Gastroesophageal sphincter (tissue), 3 donors: ENCODE results near the gene BAZ1A.

Experiments used
- POLR2AphosphoS5 ChIP-seq: sonication (generic); formaldehyde crosslinking; IDR thresholded peaks from one replicate; pipeline ENCODE4 v1.6.1; 2017; ENCODE audit warnings: antibody characterized with exemption
- TF ChIP-seq, protein P1 (sequence below), 4 experiments: fragments of 200-600 bp in 2 of 4; fragments of 450-650 bp in 2 of 4; sonication (generic) in 1 of 4; IDR thresholded peaks; one replicate each; pipeline ENCODE4 v1.5.1; 2017 to 2019; ENCODE audit warnings: antibody characterized with exemption in 4 of 4, mild to moderate bottlenecking in 2 of 4, moderate library complexity in 2 of 4

DNA sequence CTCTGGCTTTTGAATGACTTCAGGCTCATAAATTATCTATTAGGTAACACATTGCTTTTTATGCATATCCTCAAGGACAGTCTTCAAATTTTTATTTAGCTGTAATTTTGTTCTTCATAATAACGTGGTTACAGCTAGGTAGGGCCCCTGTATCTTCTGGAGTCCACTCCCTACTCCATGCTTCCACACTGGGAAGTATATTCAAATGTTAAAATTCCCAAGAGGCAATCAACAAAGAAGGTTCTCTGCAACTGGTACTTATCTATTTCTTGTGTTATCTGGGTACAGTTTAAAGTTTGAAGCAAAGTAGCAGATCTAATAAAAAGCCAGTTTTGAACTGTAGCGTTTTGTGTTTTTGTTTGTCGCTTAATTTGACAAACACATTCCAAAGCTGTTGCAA lies 20.1 kb upstream of the BAZ1A start:
- TF ChIP-seq, protein P1, sequence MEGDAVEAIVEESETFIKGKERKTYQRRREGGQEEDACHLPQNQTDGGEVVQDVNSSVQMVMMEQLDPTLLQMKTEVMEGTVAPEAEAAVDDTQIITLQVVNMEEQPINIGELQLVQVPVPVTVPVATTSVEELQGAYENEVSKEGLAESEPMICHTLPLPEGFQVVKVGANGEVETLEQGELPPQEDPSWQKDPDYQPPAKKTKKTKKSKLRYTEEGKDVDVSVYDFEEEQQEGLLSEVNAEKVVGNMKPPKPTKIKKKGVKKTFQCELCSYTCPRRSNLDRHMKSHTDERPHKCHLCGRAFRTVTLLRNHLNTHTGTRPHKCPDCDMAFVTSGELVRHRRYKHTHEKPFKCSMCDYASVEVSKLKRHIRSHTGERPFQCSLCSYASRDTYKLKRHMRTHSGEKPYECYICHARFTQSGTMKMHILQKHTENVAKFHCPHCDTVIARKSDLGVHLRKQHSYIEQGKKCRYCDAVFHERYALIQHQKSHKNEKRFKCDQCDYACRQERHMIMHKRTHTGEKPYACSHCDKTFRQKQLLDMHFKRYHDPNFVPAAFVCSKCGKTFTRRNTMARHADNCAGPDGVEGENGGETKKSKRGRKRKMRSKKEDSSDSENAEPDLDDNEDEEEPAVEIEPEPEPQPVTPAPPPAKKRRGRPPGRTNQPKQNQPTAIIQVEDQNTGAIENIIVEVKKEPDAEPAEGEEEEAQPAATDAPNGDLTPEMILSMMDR (IDR thresholded peaks at IDR 0.05) = no peak
- no peak for TF ChIP-seq POLR2AphosphoS5
